Measurements from ENCODE around the gene RBBP5. TPM values are rescaled to one million over a fixed set of nuclear protein-coding genes. Genes with fewer than 3 reads are reported as not detected.

RBBP5 gene
- total RNA-seq, 1 experiment from 2014 or later: 17.3 TPM

GRCh38 chr1:205168291-205168690 is 46.5 kb upstream of the RBBP5 start:
- TF ChIP-seq, protein P1, sequence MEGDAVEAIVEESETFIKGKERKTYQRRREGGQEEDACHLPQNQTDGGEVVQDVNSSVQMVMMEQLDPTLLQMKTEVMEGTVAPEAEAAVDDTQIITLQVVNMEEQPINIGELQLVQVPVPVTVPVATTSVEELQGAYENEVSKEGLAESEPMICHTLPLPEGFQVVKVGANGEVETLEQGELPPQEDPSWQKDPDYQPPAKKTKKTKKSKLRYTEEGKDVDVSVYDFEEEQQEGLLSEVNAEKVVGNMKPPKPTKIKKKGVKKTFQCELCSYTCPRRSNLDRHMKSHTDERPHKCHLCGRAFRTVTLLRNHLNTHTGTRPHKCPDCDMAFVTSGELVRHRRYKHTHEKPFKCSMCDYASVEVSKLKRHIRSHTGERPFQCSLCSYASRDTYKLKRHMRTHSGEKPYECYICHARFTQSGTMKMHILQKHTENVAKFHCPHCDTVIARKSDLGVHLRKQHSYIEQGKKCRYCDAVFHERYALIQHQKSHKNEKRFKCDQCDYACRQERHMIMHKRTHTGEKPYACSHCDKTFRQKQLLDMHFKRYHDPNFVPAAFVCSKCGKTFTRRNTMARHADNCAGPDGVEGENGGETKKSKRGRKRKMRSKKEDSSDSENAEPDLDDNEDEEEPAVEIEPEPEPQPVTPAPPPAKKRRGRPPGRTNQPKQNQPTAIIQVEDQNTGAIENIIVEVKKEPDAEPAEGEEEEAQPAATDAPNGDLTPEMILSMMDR (conservative IDR thresholded peaks at IDR 0.05): no peak
- Histone ChIP-seq H2BK20ac (ENCODE audit: low read depth, low read length, poor library complexity, severe bottlenecking) (no peak overlapping the region), H3K14ac (ENCODE audit: insufficient read depth, low read length) (no peak overlapping the region), H3T11ph (ENCODE audit: low read length) (no peak overlapping the region), H4K91ac (ENCODE audit: insufficient read length, low read depth, low read length) (no peak overlapping the region), H2BK15ac (ENCODE audit: low read depth, low read length) (no peak overlapping the region), H4K8ac (replicated peaks; ENCODE audit: insufficient read length, low read depth, low read length) (no peak overlapping the region), H3K4me2 (ENCODE audit: insufficient read depth, insufficient read length, low read length) (no peak overlapping the region), H3K4ac (ENCODE audit: low read depth, low read length) (no peak overlapping the region), H3K79me2 (ENCODE audit: insufficient read depth, low read length) (no peaks in the 10 kb centered on the region), H2BK12ac (ENCODE audit: insufficient read length, low read depth, low read length) (no peak overlapping the region), H3K23me2 (ENCODE audit: insufficient read length, low read depth, low read length, poor library complexity, severe bottlenecking) (no peaks in the 10 kb centered on the region), H3K9me3 (ENCODE audit: control insufficient read depth, low read depth, low read length) (no peaks in the 10 kb centered on the region), H4K20me1 (ENCODE audit: control insufficient read depth, insufficient read depth, insufficient read length) (no peaks in the 10 kb centered on the region), H3K27ac (ENCODE audit: insufficient read length, low read depth, low read length) (no peak overlapping the region), H3K18ac (ENCODE audit: insufficient read length, low read depth, low read length) (no peak overlapping the region), H3K79me1 (ENCODE audit: insufficient read depth, low read depth, low read length, poor library complexity, severe bottlenecking) (peaks cover 4% of the 10 kb centered on the region), H2AFZ (ENCODE audit: low read length) (no peak overlapping the region), H3K27me3 (ENCODE audit: insufficient read depth, low read length) (no peaks in the 10 kb centered on the region), H2BK120ac (ENCODE audit: low read depth, low read length, poor library complexity, severe bottlenecking) (no peak overlapping the region), H2AK5ac (ENCODE audit: insufficient read length, low read length) (no peak overlapping the region), H3K9ac (ENCODE audit: extremely low read depth, insufficient read length, low read length) (no peak overlapping the region), H3K4me1 (ENCODE audit: insufficient read depth, low read length) (no peaks in the 10 kb centered on the region), H2BK5ac (ENCODE audit: insufficient read length, low read length) (no peak overlapping the region), H3K23ac (ENCODE audit: insufficient read length, low read depth, low read length) (no peak overlapping the region), H4K5ac (ENCODE audit: insufficient read length, low read depth, low read length) (no peak overlapping the region), H3K56ac (ENCODE audit: insufficient read length, low read depth, low read length) (no peak overlapping the region)
- Mint-ChIP-seq H3K27me3 (ENCODE audit: low read depth) (no peaks in the 10 kb centered on the region), H3K36me3 (ENCODE audit: insufficient read depth in 1 of 3, low read depth in 3 of 3) (peaks cover 15 to 38% (median 28%) of the 10 kb centered on the region in 3 experiments), H3K27ac (no peak overlapping the region), H3K4me1 (peaks cover 4 to 5% of the 10 kb centered on the region in 2 experiments; a peak in 1 of 4 replicates), H3K4me3 (no peak overlapping the region), H3K9me3 (no peaks in the 10 kb centered on the region)
- WGBS (ENCODE audit: extremely low coverage, insufficient read length, low lambda C conversion rate): no CpG with 5 or more reads among the region's 1 CpG
- DNase-seq: no peak
